PC-3 (cell line): ENCODE measurements around the gene SLC1A6. TPM values are rescaled to one million over a fixed set of nuclear protein-coding genes. Genes with fewer than 3 reads are reported as not detected.

Source experiments
- ATAC-seq: fragments of 200-7000 bp; cut with Tn5 transposase; 2 replicates; pipeline ENCODE4 v1.9.1; 2020; ENCODE audit warnings: mild to moderate bottlenecking, moderate library complexity
- BruUV-seq: library from RNA; stranded (reverse); fragments of 400-500 nt; replicated peaks from 2 replicates; lab custom pipeline; 2021; lab: Mats Ljungman, UMichigan
- CTCF ChIA-PET: fragments of 300-600 bp; sonication (Branson Sonifier 250); formaldehyde crosslinking; loops from one replicate; lab custom pipeline; 2022; ENCODE audit warnings: antibody characterized with exemption; lab: Charles Lee
- POLR2A ChIA-PET: fragments of 300-600 bp; sonication (Branson Sonifier 250); formaldehyde crosslinking; loops from one replicate; lab custom pipeline; 2022; ENCODE audit warnings: antibody characterized with exemption; ENCODE audit not compliant: unreplicated experiment; lab: Charles Lee
- DNase-seq: peaks from one replicate; pipeline ENCODE4 v3.0.0-alpha.2; 2015
- H2AFZ ChIP-seq: fragments of 300-600 bp; sonication (generic); 2 replicates; pipeline ENCODE4 v1.6.0; 2016; ENCODE audit warnings: antibody characterized with exemption, low read length
- H3F3A ChIP-seq: fragments of 300-600 bp; sonication (generic); one replicate; pipeline ENCODE4 v1.6.0; 2017; ENCODE audit warnings: antibody characterized with exemption, low read length, control low read depth, mild to moderate bottlenecking; ENCODE audit not compliant: unreplicated experiment
- H3K27ac ChIP-seq: fragments of 300-600 bp; sonication (generic); 2 replicates; pipeline ENCODE4 v1.5.1; 2016; ENCODE audit warnings: mild to moderate bottlenecking, low read length
- H3K27me3 ChIP-seq: fragments of 300-600 bp; sonication (generic); 2 replicates; pipeline ENCODE4 v1.6.1; 2016; ENCODE audit warnings: low read length, mixed read lengths
- H3K36me3 ChIP-seq: fragments of 300-600 bp; sonication (generic); 2 replicates; pipeline ENCODE4 v1.6.1; 2016; ENCODE audit warnings: low read depth, mixed run types, low read length, mixed read lengths
- H3K4me1 ChIP-seq: fragments of 300-600 bp; sonication (generic); 2 replicates; pipeline ENCODE4 v1.5.1; 2016; ENCODE audit warnings: low read length; ENCODE audit not compliant: insufficient read depth
- H3K4me2 ChIP-seq: fragments of 300-600 bp; sonication (generic); 2 replicates; pipeline ENCODE4 v1.6.0; 2016; ENCODE audit warnings: low read length
- H3K4me3 ChIP-seq: fragments of 300-600 bp; sonication (generic); 2 replicates; pipeline ENCODE4 v1.5.1; 2016; ENCODE audit warnings: mild to moderate bottlenecking, low read length, mixed read lengths
- H3K79me2 ChIP-seq: fragments of 300-600 bp; sonication (generic); 2 replicates; pipeline ENCODE4 v1.6.1; 2017; ENCODE audit warnings: low read length, mixed read lengths
- H3K9ac ChIP-seq: fragments of 300-600 bp; sonication (generic); 2 replicates; pipeline ENCODE4 v1.6.0; 2016; ENCODE audit warnings: mild to moderate bottlenecking, low read length
- H3K9me2 ChIP-seq: fragments of 300-600 bp; sonication (generic); replicated peaks from 2 replicates; pipeline ENCODE4 v1.6.1; 2016; ENCODE audit warnings: mixed run types, low read length, mixed read lengths
- H3K9me3 ChIP-seq: fragments of 300-600 bp; sonication (generic); 2 replicates; pipeline ENCODE4 v1.6.1; 2016; ENCODE audit warnings: low read length, mixed read lengths
- H4K20me1 ChIP-seq: fragments of 300-600 bp; sonication (generic); 2 replicates; pipeline ENCODE4 v1.6.1; 2016; ENCODE audit warnings: low read length, mixed read lengths
- EZH2 ChIP-seq: fragments of 300-600 bp; sonication (generic); IDR thresholded peaks from one replicate; pipeline ENCODE4 v1.6.1; 2017; ENCODE audit warnings: antibody characterized with exemption, mild to moderate bottlenecking, low read length; ENCODE audit not compliant: unreplicated experiment
- EZH2phosphoT487 ChIP-seq: fragments of 300-600 bp; sonication (generic); IDR thresholded peaks from 2 replicates; pipeline ENCODE4 v1.6.1; 2018; ENCODE audit warnings: mild to moderate bottlenecking, antibody characterized with exemption, low read length, borderline replicate concordance
- intact Hi-C: fragments of 100-400 bp; cut with micrococcal nuclease; formaldehyde crosslinking; loops from 2 replicates; pipeline ENCODE4 v1.9.0; 2023
- total RNA-seq: library from RNA; depleted of rRNA; stranded (reverse); fragments of >200 nt; gene quantifications from 2 replicates; pipeline ENCODE4 v1.2.3, GENCODE V29; 2014
- TF ChIP-seq, protein P1 (sequence below): fragments of 300-600 bp; sonication (generic); conservative IDR thresholded peaks from 2 replicates; pipeline ENCODE4 v1.5.1; 2017; ENCODE audit warnings: antibody characterized with exemption, low read depth, mild to moderate bottlenecking, low read length

SLC1A6 gene
- total RNA-seq, 1 experiment from 2014 or later = 4.4 TPM

DNA sequence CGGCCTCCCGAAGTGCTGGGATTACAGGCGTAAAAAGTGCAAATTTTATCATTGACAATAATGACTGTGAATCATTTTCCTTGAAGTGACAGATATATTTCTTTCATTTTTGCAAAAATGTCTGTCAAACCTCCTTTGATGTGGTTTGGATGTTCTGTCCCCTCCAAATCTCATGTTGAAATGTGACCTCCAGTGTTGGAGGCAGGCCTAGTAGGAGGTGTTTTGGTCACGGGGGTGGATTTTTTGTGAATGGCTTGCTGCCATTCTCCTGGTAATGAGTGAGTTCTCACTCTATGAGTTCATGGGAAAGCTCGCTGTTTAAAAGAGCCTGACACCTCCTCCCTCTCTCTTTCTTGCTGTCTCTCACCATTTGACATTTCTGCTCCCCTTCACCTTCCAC, 5.5 kb upstream of the SLC1A6 start:
- H3K4me2 ChIP-seq = no peak overlapping the region
- no peak for DNase-seq
- H2AFZ ChIP-seq = no peak overlapping the region
- no peak overlapping the region for H3K4me3 ChIP-seq
- no peak overlapping the region for H3K27ac ChIP-seq
- peaks cover 25% of the 10 kb centered on the region for H3K27me3 ChIP-seq
- H4K20me1 ChIP-seq = no peaks in the 10 kb centered on the region
- H3K9ac ChIP-seq = no peak overlapping the region
- ATAC-seq = no peak
- H3K79me2 ChIP-seq = no peaks in the 10 kb centered on the region
- no TSS peak for BruUV-seq
- POLR2A ChIA-PET = no interaction called here
- TF ChIP-seq, protein P1, sequence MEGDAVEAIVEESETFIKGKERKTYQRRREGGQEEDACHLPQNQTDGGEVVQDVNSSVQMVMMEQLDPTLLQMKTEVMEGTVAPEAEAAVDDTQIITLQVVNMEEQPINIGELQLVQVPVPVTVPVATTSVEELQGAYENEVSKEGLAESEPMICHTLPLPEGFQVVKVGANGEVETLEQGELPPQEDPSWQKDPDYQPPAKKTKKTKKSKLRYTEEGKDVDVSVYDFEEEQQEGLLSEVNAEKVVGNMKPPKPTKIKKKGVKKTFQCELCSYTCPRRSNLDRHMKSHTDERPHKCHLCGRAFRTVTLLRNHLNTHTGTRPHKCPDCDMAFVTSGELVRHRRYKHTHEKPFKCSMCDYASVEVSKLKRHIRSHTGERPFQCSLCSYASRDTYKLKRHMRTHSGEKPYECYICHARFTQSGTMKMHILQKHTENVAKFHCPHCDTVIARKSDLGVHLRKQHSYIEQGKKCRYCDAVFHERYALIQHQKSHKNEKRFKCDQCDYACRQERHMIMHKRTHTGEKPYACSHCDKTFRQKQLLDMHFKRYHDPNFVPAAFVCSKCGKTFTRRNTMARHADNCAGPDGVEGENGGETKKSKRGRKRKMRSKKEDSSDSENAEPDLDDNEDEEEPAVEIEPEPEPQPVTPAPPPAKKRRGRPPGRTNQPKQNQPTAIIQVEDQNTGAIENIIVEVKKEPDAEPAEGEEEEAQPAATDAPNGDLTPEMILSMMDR = no peak
- no peak for TF ChIP-seq EZH2
- TF ChIP-seq EZH2phosphoT487 = no peak
- no peaks in the 10 kb centered on the region for H3K9me2 ChIP-seq
- H3K4me1 ChIP-seq = no peaks in the 10 kb centered on the region
- no peaks in the 10 kb centered on the region for H3F3A ChIP-seq
- CTCF ChIA-PET = no interaction called here
- H3K36me3 ChIP-seq = no peaks in the 10 kb centered on the region
- no peaks in the 10 kb centered on the region for H3K9me3 ChIP-seq
- intact Hi-C loops = no loop called here

DNA sequence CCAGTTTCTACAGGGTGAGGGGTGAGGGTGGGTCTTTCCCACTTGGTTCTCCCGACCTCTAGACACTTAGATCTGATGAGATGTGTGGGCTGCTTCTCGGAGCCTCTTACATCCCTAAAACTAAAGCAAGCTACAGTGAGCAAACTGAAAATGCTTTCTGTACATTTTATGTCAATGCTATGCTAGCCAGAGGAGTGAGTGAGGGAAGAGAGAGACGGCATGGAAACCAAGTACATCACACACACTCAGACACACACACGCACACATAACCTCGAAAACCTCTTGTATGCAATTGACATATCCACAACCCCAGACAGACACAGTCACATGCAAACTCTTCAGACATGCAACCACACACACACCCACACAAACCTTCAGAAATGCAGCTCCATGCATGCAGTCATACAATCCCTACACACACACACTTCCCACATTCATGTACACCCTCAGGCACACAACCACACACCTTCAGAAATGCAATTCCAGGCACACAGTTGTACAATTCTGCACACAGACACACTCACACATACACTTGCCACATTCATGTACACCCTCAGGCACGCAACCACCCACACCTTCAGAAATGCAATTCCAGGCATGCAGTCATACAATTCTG, 1.4 kb downstream of the SLC1A6 start:
- intact Hi-C loops = no loop called here
- Histone ChIP-seq H3K36me3 (no peaks in the 10 kb centered on the region), H3K27me3 (peaks cover 53% of the 10 kb centered on the region), H3K27ac (no peak overlapping the region), H4K20me1 (no peaks in the 10 kb centered on the region), H3K79me2 (no peaks in the 10 kb centered on the region), H3K9ac (no peak overlapping the region), H3K4me2 (peak overlapping the region; percentile 34; the same call in 1 of the 2 replicates), H3K9me3 (no peaks in the 10 kb centered on the region), H2AFZ (no peak overlapping the region), H3K4me3 (peak overlapping the region; percentile 50; the same call in 1 of the 2 replicates), H3K9me2 (no peaks in the 10 kb centered on the region), H3K4me1 (no peaks in the 10 kb centered on the region), H3F3A (no peaks in the 10 kb centered on the region)
- TF ChIP-seq, protein P1 = no peak
- TF ChIP-seq EZH2phosphoT487 = no peak
- ATAC-seq = peak; percentile 24; the same call in 1 of the 2 replicates
- ChIA-PET POLR2A (no interaction called here), CTCF (no interaction called here)
- TSS peak; percentile 61 for BruUV-seq
- DNase-seq = no peak

DNA sequence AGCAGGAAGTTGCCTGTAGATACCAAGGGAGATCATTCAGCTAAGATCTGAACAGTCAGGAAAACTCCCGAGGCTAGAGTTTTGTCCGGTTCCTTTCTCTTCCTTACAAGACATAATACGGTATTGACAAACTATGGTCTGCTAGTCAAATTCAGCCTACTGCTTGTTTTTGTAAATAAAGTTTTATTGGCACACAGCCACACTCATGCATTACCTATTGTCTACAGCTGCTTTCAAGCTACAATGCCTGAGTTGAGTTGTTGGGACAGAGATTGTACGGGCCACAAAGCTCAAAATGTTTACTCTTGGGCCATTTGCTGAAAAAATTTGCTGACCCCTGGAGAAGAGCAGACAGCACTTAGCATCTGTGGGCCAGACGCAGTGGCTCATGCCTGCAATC, 2.5 kb downstream of the SLC1A6 start:
- H3F3A ChIP-seq = no peaks in the 10 kb centered on the region
- CTCF ChIA-PET = no interaction called here
- no peaks in the 10 kb centered on the region for H3K9me3 ChIP-seq
- no peaks in the 10 kb centered on the region for H4K20me1 ChIP-seq
- POLR2A ChIA-PET = no interaction called here
- intact Hi-C loops = no loop called here
- H3K9me2 ChIP-seq = no peaks in the 10 kb centered on the region
- H3K9ac ChIP-seq = no peak overlapping the region
- H3K79me2 ChIP-seq = no peaks in the 10 kb centered on the region
- H3K27ac ChIP-seq = no peak overlapping the region
- TF ChIP-seq EZH2phosphoT487 (no peak), EZH2 (no peak)
- TF ChIP-seq, protein P1 = no peak
- H3K4me3 ChIP-seq = no peak overlapping the region
- no peak overlapping the region for H3K4me2 ChIP-seq
- H3K36me3 ChIP-seq = no peaks in the 10 kb centered on the region
- no peaks in the 10 kb centered on the region for H3K4me1 ChIP-seq
- no peak for DNase-seq
- no peak for ATAC-seq
- peaks cover 45% of the 10 kb centered on the region for H3K27me3 ChIP-seq
- BruUV-seq = no TSS peak
- H2AFZ ChIP-seq = no peak overlapping the region
